Raji (cell line): Measurements from ENCODE around the gene PGPEP1.

Experiments
- POLR2A ChIP-seq: IDR thresholded peaks from 2 replicates; pipeline ENCODE4 v1.6.1; 2011; ENCODE audit warnings: low read depth, low read length, control low read depth; ENCODE audit not compliant: insufficient read depth

PGPEP1 gene

DNA sequence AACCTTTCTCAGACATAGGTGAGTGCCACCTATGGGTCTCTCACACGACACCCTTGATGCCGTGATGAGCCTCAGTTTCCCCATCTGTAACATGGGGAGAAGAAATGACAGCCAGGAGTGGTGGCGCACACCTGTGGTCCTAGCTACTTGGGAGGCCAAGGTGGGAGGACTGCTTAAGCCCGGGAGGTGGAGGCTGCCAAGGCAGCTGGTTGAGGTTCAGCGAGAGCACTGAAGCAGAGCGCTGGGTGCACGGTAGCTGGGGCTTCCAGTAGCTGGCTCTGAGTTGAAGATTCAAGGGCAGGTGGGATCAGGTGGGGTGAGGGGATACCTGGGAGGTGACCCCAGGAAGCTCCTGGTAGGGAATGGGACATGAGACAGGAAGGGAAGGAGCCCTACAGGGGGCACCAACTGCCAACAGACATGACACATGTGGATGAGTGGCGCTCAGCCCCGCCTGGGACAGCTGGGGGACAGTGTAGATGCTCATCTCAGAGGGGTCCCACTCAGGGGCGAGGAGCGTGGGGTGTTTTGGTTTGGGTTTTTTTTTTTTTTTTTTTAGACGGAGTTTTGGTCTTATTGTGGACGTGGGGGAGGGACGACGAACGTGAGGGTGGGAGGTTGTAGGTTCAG, 72.3 kb downstream of the PGPEP1 start:
- no peak for TF ChIP-seq POLR2A

DNA sequence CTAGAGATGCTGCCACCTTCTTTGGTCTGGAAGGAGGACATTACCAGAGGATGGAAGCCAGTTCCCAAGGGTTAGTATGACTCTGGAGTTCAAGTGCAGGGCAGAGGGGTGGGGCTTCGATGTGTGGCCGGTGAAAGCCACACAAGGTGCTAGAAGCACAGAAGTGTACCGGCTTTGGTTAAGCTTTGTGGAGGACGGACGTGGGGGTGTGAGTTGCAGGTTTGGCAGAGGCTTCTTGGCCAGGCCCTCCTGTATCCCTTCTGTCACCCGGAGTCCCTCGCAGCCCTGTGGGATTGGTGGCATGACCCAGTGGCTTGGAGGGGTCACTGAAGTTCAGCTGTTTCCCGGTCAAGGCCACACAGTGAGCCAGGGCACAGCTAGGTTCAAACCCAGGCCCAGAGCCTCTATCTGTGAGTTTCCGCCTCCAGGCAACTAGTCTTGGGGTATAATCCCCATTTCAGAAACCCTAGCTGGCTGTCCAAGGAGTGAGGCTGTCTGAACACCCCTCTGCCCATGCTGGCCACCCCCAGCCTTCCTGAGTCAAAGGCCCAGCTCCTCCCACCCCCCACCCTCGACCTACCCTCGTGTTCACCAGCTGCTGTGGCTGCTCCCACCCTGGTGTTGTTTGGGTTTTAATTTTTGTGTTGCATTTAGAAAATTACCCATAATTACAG, 74.2 kb downstream of the PGPEP1 start:
- TF ChIP-seq POLR2A = no peak

DNA sequence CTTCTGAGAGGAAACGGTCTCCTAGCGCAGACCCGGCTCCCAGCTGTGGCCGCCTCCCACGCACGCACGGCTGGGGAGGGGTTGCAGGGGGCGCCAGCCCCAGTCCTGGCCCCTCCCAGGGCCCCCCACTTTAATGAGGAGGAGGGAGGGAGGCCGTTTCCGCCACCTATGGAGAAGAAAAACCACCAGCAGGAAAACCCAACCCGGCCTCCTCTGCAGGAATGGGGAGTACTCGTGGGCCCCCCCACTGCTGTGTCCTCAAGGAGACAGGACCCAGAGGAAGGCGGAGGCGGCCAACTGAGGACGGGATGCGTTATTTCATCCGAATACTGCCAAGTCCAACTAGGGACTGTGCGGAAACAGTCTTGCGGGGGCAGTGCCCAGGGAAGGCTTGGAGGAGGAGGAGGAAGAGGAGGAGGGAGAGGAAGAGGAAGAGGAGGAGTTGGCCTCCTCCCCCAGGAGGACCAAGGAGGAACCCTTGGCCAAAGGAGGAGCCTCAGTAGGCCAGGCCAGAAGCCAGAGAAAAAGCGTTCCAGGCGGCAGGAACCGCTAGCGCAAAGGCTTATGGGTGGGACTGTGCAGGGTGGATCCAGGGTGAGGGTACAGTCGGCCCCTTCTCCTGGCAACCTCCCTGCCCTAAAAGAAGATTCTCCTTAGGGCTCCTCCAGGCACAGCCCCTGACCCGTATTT, 74.9 kb downstream of the PGPEP1 start:
- TF ChIP-seq POLR2A = no peak

DNA sequence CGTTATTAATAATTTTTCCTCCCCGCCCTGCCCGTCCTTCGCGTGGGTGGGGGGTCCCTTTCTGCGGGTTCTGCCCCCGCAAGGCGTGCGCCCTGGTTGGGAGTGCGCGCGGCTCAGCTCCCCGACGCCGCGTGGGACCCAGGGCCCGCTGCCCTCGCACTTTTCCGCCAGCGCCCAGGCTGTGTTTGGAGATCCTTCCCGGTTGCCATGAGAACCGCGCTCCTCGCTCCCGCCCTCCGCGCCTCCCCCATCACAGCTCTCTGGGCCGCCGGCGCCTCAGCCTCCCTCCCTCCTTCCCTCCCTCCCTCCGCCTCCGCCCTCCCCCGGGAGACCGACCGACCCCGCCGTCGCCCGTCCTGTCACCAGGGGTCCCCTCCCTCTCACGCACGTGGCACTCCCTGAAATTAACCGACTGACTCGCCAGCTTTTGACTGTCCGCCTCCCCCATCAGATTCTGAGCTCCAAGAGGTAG, 76.4 kb downstream of the PGPEP1 start:
- no peak for TF ChIP-seq POLR2A

DNA sequence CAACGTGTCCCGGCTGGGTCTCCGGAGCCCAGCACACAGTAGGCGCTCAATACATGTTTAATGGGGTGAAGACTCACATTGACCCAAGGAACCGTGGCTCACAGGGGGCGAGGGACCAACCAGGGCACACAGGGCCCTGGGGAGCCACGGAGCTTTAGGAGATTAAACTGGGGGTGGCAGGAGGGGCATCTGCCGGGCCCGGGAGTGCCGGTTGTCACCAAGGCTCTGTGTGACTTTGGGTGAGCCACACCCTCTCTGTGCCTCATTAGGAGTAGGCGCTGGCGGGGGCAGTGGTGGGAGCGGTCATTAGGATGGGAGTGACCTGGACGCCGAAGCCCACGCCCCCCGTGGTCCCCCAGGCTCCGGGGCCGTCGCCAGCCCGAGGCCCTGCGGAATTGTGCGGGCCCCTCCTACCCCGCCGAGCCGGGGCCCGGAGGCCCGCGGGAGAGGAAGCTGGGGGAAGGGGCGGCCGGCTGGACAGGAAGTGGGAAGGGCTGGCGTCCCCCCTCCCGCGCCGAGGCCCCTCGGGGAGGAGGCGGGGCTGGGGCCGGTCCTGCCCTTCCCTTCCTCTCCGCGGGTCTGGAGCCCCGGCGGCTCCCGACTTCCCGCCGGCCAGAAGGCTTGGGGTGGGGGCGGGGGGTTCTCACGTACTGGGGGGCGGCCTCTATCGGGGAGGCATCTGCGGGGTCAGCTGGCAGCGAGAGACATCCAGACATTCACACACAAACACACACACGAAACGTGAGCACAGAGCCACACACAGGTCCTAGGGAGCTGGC, 77.0 kb downstream of the PGPEP1 start:
- TF ChIP-seq POLR2A = no peak

DNA sequence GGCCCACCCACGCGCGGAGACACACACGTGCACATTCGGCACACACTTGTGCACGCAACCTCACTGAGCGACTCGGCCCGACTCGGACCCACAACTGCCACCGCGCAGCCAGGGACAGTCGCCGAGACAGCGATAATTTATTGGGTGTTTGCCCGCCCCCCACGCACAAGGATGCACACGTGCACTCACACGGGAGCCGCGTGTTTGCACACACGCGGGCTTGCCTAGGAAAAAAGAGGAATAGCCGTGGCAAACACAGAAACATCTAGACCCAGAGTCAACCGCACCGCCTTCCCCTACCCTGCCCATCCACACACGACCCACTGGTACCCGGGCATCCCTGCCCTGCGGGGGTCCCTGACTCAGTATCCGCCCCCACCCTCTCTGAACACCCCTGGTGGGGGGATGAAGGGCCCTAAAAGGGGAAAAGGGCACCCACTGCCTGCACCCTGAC, 77.7 kb downstream of the PGPEP1 start:
- TF ChIP-seq POLR2A = no peak

DNA sequence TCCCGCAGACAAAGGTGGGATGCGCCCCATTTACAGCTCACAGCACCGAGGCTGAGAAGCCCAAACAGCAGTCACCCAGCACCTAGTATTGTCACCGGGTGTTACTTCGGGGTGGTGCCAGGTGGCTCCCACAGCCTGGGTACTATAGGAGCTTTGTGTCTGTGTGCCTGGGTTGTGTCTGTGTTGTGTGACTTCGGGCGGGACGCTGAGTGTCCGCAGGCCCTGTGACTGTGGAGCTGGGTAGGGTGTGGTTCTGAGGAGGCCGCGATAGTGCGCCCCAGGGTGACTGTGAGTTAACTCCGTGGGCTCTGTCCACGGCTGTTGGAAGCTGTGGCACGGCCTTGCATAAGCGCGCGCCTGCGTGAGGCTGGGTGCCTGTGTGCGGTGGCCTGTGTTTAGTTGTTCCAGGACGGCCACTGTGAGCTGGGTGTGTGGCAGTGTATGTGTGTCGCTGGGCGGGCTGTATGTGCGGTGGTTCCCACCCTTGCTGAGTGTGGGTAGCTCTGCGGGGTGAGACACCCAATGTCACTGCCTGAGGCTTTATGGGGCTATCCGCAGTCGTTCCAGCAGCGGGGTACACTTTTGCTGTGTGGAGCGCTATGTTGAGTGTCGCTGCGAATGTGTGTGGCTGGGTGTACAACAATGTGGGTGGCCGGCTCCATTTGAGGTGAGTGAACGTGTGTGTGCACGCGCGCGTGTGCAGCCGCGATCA, 78.2 kb downstream of the PGPEP1 start:
- TF ChIP-seq POLR2A = no peak

DNA sequence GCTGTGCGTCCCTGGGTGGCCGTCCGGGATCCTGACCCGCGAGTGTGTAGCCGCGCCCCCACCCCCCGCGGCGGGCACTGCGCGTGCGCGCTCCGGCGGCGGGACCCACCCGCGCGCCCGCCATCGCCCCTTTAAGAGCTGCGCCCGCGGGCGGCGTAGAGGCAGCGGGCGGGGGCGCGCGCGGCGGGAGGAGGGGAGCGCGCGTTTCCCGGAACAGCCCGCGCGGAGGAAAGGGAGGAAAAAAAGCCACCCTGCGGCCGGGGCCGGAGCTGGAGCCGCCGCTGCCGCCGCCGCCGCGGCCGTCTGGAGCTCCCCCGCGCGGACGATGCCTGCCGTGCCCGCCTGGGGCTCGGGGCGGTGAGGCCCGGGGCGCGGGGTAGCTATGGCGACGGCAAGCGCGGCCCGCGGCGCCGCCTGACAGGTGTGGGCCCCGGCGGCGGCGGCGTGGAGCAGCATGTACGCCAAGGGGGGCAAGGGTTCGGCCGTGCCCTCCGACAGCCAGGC, 78.8 kb downstream of the PGPEP1 start, which contains the start of gene SSBP4:
SSBP4 (plus strand) TSS at position 204 of the 504 bp plus-strand sequence; CDS start at position 455, 251 bp downstream.
- 0 out of 2 replicates have a peak, but pooled peaks have one; percentile 25 for TF ChIP-seq POLR2A
